Ascending aorta (tissue), 2 donors: ENCODE data around the gene MEX3C. TPM values are rescaled to one million over a fixed set of nuclear protein-coding genes. Genes with fewer than 3 reads are reported as not detected.

ENCODE experiments used
- DNase-seq, 2 donors: peaks; one replicate each; pipeline ENCODE4 v3.0.0-alpha.2; 2019; ENCODE audit warnings: low spot score in 2 of 2
- H3K27ac ChIP-seq, 2 donors: fragments of 200-600 bp; sonication (generic); one replicate each; pipeline ENCODE4 v1.5.1; 2016 to 2017; ENCODE audit warnings: mild to moderate bottlenecking in 1 of 2
- H3K27me3 ChIP-seq: fragments of 200-600 bp; sonication (generic); one replicate; pipeline ENCODE4 v1.5.1; 2017
- H3K36me3 ChIP-seq, 2 donors: fragments of 200-600 bp; sonication (generic); one replicate each; pipeline ENCODE4 v1.5.1; 2016
- H3K4me1 ChIP-seq, 2 donors: fragments of 200-600 bp; sonication (generic); one replicate each; pipeline ENCODE4 v1.5.1; 2016 to 2017; ENCODE audit warnings: mild to moderate bottlenecking in 1 of 2
- H3K4me3 ChIP-seq, 2 donors: fragments of 200-600 bp; sonication (generic); one replicate each; pipeline ENCODE4 v1.5.1; 2016 to 2017; ENCODE audit warnings: mild to moderate bottlenecking in 1 of 2
- H3K9me3 ChIP-seq, 2 donors: fragments of 200-600 bp; sonication (generic); one replicate each; pipeline ENCODE4 v1.5.1; 2016
- CTCF ChIP-seq, 3 experiments: fragments of 200-600 bp in 2 of 3; fragments of 450-650 bp in 1 of 3; sonication (generic) in 2 of 3; IDR thresholded peaks; one replicate each; pipeline ENCODE4 v1.5.1; 2016 to 2019; ENCODE audit warnings: antibody characterized with exemption in 3 of 3, mild to moderate bottlenecking in 1 of 3, moderate library complexity in 1 of 3
- intact Hi-C: fragments of 100-400 bp; cut with DNase I; formaldehyde crosslinking; loops from one replicate; pipeline ENCODE4 v1.15.1; 2023
- total RNA-seq: library from RNA; depleted of rRNA; stranded (reverse); fragments of >200 nt; gene quantifications from one replicate; pipeline ENCODE4 v1.1.0, GENCODE V29; 2016

The MEX3C gene
- total RNA-seq, 1 donor from 2014 or later, result 97.7 TPM

- H3K4me1 ChIP-seq, result peaks cover 0 to 3% of the 10 kb centered on the region in 2 donors
- H3K4me3 ChIP-seq, result no peak overlapping the region
- H3K27ac ChIP-seq, result no peak overlapping the region
- intact Hi-C loops, result no loop called here
- no peaks in the 10 kb centered on the region for H3K9me3 ChIP-seq
- H3K36me3 ChIP-seq, result peaks cover 0 to 3% of the 10 kb centered on the region in 2 donors
- H3K27me3 ChIP-seq, result no peaks in the 10 kb centered on the region
- TF ChIP-seq CTCF (IDR thresholded peaks at IDR 0.05), result no peak
- no peak for DNase-seq
These were observed 28.4 kb downstream of the MEX3C start for GRCh38 chr18:51168960-51169662.

GRCh38 chr18:51168026-51168742 is 29.3 kb downstream of the MEX3C start:
- Histone ChIP-seq H3K27me3 (no peaks in the 10 kb centered on the region), H3K4me1 (peaks cover 0 to 3% of the 10 kb centered on the region in 2 donors), H3K36me3 (no peaks in the 10 kb centered on the region), H3K4me3 (no peak overlapping the region), H3K27ac (no peak overlapping the region), H3K9me3 (no peaks in the 10 kb centered on the region)
- DNase-seq, result no peak
- intact Hi-C loops, result no loop called here
- no peak for TF ChIP-seq CTCF (IDR thresholded peaks at IDR 0.05)

- Histone ChIP-seq H3K9me3 (no peaks in the 10 kb centered on the region), H3K27ac (no peak overlapping the region), H3K36me3 (no peaks in the 10 kb centered on the region), H3K4me1 (peaks cover 0 to 3% of the 10 kb centered on the region in 2 donors), H3K27me3 (no peaks in the 10 kb centered on the region), H3K4me3 (no peak overlapping the region)
- no peak for TF ChIP-seq CTCF (IDR thresholded peaks at IDR 0.05)
- intact Hi-C loops, result no loop called here
- DNase-seq, result no peak
These were observed 32.2 kb downstream of the MEX3C start for GRCh38 chr18:51165296-51165695.

- no peak for DNase-seq
- H3K9me3 ChIP-seq, result no peaks in the 10 kb centered on the region
- H3K27ac ChIP-seq, result no peak overlapping the region
- H3K4me3 ChIP-seq, result no peak overlapping the region
- no peak for TF ChIP-seq CTCF (IDR thresholded peaks at IDR 0.05)
- H3K4me1 ChIP-seq, result peaks cover 0 to 3% of the 10 kb centered on the region in 2 donors
- intact Hi-C loops, result no loop called here
- no peaks in the 10 kb centered on the region for H3K27me3 ChIP-seq
- H3K36me3 ChIP-seq, result no peaks in the 10 kb centered on the region
These were observed 32.7 kb downstream of the MEX3C start for GRCh38 chr18:51164761-51165281.

- peaks cover 0 to 3% of the 10 kb centered on the region in 2 donors for H3K4me1 ChIP-seq
- intact Hi-C loops, result no loop called here
- H3K27me3 ChIP-seq, result no peaks in the 10 kb centered on the region
- DNase-seq, result no peak
- no peaks in the 10 kb centered on the region for H3K36me3 ChIP-seq
- no peak for TF ChIP-seq CTCF (IDR thresholded peaks at IDR 0.05)
- no peak overlapping the region for H3K4me3 ChIP-seq
- H3K27ac ChIP-seq, result no peak overlapping the region
- no peaks in the 10 kb centered on the region for H3K9me3 ChIP-seq
These were observed 33.1 kb downstream of the MEX3C start for GRCh38 chr18:51164342-51164741.
